ENCODE measurements around the gene ARHGEF4. TPM values are rescaled to one million over a fixed set of nuclear protein-coding genes. Genes with fewer than 3 reads are reported as not detected.

Gene ARHGEF4
- total and polyA plus RNA-seq, 10 of the 15 experiments (the other 5 are each of a cell fraction or from before 2014, with no cell fraction given), result 0.02 to 0.24 (median 0.16) TPM; not detected in 6

DNA sequence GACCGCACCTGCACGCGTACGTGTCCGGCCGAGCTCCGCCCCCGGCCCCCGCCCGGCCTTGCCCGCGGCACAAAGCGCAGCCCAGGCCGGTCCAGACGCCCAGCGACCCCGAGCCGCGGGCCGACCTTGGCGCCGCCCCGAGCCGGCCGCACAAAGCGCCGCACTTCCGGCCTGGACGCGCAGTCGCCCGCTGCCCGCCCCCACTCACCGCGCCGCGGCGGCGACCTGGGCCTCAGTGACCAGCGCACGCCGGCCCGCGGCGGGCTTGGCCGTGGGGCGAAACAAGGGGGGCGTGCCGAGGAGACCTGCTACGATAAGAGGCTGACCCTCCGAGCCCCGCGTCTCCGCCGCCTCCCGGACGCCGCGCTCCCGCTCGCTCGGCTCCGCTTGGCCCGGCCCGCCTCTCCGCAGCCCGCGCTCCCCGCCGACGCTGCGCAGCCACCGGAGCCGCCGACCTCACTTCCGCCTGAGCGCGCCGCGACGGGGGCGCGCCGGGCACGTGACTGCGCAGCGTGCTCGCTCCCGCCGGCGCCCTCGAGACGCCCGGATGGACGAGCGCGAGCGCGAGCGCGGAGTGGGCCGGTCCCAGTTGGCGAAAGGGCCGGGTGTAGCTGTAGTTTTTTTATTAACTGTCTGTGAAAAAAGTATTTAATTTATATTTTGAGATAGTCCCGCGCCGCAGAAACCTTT is 256.4 kb downstream of the ARHGEF4 start, which contains the start of gene FAM168B (continued):
- TF ChIP-seq, protein P1, sequence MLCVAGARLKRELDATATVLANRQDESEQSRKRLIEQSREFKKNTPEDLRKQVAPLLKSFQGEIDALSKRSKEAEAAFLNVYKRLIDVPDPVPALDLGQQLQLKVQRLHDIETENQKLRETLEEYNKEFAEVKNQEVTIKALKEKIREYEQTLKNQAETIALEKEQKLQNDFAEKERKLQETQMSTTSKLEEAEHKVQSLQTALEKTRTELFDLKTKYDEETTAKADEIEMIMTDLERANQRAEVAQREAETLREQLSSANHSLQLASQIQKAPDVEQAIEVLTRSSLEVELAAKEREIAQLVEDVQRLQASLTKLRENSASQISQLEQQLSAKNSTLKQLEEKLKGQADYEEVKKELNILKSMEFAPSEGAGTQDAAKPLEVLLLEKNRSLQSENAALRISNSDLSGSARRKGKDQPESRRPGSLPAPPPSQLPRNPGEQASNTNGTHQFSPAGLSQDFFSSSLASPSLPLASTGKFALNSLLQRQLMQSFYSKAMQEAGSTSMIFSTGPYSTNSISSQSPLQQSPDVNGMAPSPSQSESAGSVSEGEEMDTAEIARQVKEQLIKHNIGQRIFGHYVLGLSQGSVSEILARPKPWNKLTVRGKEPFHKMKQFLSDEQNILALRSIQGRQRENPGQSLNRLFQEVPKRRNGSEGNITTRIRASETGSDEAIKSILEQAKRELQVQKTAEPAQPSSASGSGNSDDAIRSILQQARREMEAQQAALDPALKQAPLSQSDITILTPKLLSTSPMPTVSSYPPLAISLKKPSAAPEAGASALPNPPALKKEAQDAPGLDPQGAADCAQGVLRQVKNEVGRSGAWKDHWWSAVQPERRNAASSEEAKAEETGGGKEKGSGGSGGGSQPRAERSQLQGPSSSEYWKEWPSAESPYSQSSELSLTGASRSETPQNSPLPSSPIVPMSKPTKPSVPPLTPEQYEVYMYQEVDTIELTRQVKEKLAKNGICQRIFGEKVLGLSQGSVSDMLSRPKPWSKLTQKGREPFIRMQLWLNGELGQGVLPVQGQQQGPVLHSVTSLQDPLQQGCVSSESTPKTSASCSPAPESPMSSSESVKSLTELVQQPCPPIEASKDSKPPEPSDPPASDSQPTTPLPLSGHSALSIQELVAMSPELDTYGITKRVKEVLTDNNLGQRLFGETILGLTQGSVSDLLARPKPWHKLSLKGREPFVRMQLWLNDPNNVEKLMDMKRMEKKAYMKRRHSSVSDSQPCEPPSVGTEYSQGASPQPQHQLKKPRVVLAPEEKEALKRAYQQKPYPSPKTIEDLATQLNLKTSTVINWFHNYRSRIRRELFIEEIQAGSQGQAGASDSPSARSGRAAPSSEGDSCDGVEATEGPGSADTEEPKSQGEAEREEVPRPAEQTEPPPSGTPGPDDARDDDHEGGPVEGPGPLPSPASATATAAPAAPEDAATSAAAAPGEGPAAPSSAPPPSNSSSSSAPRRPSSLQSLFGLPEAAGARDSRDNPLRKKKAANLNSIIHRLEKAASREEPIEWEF (IDR thresholded peaks at IDR 0.05; ENCODE audit: insufficient replicate concordance, low read depth, low read length), result no peak
- TF ChIP-seq KLF5 (IDR thresholded peaks at IDR 0.05; ENCODE audit: partially characterized antibody) (peak; percentile 69), HDGF (IDR thresholded peaks at IDR 0.05) (no peak), RAD51 (IDR thresholded peaks at IDR 0.05) (no peak), ZNF622 (IDR thresholded peaks at IDR 0.05) (no peak), GABPA (IDR thresholded peaks at IDR 0.05; ENCODE audit: low read depth) (0 out of 2 replicates have a peak, but pooled peaks have one; percentile 2), STAT1 (conservative IDR thresholded peaks at IDR 0.05) (no peak; the same call in 1 of the 2 replicates)
- TF ChIP-seq, protein P2, sequence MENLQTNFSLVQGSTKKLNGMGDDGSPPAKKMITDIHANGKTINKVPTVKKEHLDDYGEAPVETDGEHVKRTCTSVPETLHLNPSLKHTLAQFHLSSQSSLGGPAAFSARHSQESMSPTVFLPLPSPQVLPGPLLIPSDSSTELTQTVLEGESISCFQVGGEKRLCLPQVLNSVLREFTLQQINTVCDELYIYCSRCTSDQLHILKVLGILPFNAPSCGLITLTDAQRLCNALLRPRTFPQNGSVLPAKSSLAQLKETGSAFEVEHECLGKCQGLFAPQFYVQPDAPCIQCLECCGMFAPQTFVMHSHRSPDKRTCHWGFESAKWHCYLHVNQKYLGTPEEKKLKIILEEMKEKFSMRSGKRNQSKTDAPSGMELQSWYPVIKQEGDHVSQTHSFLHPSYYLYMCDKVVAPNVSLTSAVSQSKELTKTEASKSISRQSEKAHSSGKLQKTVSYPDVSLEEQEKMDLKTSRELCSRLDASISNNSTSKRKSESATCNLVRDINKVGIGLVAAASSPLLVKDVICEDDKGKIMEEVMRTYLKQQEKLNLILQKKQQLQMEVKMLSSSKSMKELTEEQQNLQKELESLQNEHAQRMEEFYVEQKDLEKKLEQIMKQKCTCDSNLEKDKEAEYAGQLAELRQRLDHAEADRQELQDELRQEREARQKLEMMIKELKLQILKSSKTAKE (IDR thresholded peaks at IDR 0.05; ENCODE audit: low read depth, poor library complexity, severe bottlenecking), result no peak
- TF ChIP-seq, protein P3, sequence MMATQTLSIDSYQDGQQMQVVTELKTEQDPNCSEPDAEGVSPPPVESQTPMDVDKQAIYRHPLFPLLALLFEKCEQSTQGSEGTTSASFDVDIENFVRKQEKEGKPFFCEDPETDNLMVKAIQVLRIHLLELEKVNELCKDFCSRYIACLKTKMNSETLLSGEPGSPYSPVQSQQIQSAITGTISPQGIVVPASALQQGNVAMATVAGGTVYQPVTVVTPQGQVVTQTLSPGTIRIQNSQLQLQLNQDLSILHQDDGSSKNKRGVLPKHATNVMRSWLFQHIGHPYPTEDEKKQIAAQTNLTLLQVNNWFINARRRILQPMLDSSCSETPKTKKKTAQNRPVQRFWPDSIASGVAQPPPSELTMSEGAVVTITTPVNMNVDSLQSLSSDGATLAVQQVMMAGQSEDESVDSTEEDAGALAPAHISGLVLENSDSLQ (IDR thresholded peaks at IDR 0.05), result no peak
- TF ChIP-seq, protein P4, sequence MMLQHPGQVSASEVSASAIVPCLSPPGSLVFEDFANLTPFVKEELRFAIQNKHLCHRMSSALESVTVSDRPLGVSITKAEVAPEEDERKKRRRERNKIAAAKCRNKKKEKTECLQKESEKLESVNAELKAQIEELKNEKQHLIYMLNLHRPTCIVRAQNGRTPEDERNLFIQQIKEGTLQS (IDR thresholded peaks at IDR 0.05; ENCODE audit: borderline replicate concordance, extremely low read depth, low read depth, low read length), result peak; percentile 78; the same call in 1 of the 2 replicates
- TF ChIP-seq, protein P5, sequence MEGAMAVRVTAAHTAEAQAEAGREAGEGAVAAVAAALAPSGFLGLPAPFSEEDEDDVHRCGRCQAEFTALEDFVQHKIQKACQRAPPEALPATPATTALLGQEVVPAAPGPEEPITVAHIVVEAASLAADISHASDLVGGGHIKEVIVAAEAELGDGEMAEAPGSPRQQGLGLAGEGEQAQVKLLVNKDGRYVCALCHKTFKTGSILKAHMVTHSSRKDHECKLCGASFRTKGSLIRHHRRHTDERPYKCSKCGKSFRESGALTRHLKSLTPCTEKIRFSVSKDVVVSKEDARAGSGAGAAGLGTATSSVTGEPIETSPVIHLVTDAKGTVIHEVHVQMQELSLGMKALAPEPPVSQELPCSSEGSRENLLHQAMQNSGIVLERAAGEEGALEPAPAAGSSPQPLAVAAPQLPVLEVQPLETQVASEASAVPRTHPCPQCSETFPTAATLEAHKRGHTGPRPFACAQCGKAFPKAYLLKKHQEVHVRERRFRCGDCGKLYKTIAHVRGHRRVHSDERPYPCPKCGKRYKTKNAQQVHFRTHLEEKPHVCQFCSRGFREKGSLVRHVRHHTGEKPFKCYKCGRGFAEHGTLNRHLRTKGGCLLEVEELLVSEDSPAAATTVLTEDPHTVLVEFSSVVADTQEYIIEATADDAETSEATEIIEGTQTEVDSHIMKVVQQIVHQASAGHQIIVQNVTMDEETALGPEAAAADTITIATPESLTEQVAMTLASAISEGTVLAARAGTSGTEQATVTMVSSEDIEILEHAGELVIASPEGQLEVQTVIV (IDR thresholded peaks at IDR 0.05; ENCODE audit: borderline replicate concordance, partially characterized antibody), result no peak
- TF ChIP-seq, protein P6, sequence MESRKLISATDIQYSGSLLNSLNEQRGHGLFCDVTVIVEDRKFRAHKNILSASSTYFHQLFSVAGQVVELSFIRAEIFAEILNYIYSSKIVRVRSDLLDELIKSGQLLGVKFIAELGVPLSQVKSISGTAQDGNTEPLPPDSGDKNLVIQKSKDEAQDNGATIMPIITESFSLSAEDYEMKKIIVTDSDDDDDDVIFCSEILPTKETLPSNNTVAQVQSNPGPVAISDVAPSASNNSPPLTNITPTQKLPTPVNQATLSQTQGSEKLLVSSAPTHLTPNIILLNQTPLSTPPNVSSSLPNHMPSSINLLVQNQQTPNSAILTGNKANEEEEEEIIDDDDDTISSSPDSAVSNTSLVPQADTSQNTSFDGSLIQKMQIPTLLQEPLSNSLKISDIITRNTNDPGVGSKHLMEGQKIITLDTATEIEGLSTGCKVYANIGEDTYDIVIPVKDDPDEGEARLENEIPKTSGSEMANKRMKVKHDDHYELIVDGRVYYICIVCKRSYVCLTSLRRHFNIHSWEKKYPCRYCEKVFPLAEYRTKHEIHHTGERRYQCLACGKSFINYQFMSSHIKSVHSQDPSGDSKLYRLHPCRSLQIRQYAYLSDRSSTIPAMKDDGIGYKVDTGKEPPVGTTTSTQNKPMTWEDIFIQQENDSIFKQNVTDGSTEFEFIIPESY (IDR thresholded peaks at IDR 0.05), result no peak; the same call in 1 of the 2 replicates
- TF ChIP-seq, protein P7, sequence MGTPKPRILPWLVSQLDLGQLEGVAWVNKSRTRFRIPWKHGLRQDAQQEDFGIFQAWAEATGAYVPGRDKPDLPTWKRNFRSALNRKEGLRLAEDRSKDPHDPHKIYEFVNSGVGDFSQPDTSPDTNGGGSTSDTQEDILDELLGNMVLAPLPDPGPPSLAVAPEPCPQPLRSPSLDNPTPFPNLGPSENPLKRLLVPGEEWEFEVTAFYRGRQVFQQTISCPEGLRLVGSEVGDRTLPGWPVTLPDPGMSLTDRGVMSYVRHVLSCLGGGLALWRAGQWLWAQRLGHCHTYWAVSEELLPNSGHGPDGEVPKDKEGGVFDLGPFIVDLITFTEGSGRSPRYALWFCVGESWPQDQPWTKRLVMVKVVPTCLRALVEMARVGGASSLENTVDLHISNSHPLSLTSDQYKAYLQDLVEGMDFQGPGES (IDR thresholded peaks at IDR 0.05), result no peak
